ENCODE results near the gene NOP56.
"Not testable (repeated sequence)": the region's sequence is repeated elsewhere in the genome, so short reads cannot be mapped to it uniquely, and the experiment has no call there.

The NOP56 gene

GRCh38 chr20:2684817-2685216 is 32.4 kb downstream of the NOP56 start:
- H3K27me3 Mint-ChIP-seq (ENCODE audit: low read depth): peaks cover 25% of the 10 kb centered on the region
- H3K4me1 Mint-ChIP-seq (ENCODE audit: low read depth): peaks cover 18% of the 10 kb centered on the region
- not testable (repeated sequence) for DNase-seq (ENCODE audit: low spot score); H3K9me3 Mint-ChIP-seq; H3K36me3 Mint-ChIP-seq (ENCODE audit: low read depth); H3K27ac Mint-ChIP-seq; H3K4me3 Mint-ChIP-seq

DNA sequence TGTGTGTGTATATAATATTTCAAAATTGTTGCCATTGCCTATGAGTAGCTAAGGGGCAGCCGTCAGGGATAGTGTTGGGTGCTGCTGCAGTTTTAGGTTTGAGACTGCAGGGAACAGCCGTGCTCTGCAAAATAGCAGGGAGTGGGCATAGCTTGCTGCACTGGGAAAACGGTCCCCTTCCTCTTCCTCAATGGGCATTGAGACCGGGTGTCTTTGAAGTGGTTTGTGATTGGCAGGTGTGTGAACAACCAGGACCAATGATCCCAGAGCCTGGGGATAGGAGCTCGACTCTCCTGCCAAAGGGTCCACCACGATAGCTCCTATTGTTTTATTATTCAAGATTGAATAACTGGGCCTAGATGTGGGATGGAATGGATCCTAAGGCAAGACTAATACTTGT is 35.1 kb downstream of the NOP56 start:
- Mint-ChIP-seq H3K27ac (peak overlapping the region; percentile 68), H3K4me1 (ENCODE audit: low read depth) (peaks cover 28% of the 10 kb centered on the region), H3K36me3 (ENCODE audit: low read depth) (peaks cover 7% of the 10 kb centered on the region), H3K4me3 (peak overlapping the region; percentile 44), H3K9me3 (no peaks in the 10 kb centered on the region), H3K27me3 (ENCODE audit: low read depth) (peaks cover 37% of the 10 kb centered on the region)
- DNase-seq (ENCODE audit: low spot score): no peak

GRCh38 chr20:2688041-2688591 is 35.7 kb downstream of the NOP56 start:
- Mint-ChIP-seq H3K27ac (peak overlapping the region; percentile 68), H3K4me3 (peak overlapping the region; percentile 44), H3K4me1 (ENCODE audit: low read depth) (peaks cover 28% of the 10 kb centered on the region), H3K9me3 (no peaks in the 10 kb centered on the region), H3K27me3 (ENCODE audit: low read depth) (peaks cover 33% of the 10 kb centered on the region), H3K36me3 (ENCODE audit: low read depth) (peaks cover 7% of the 10 kb centered on the region)
- DNase-seq (ENCODE audit: low spot score): peak; percentile 81

DNA sequence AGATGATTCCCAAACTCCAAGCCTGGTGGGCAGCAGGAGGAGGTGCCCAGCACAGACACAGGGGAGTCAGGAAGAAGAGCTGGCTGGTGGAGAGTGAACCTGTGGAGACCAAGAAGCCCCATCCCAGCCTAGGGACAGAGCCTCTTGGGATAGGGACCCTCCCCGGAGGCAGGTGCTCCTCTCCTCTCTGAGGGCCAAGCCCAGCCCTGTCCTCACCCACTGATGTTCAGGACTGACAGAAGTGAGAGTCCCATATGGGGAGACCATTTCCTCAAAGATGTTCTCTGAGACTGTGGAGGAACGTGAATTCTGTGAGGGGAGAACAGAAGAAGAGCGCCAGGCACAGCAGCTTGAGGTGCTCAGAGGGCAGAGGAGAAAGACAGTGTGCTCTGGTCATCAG is 37.8 kb downstream of the NOP56 start:
- no peak overlapping the region for H3K27ac Mint-ChIP-seq
- H3K4me3 Mint-ChIP-seq: no peak overlapping the region
- peaks cover 40% of the 10 kb centered on the region for H3K27me3 Mint-ChIP-seq (ENCODE audit: low read depth)
- peaks cover 8% of the 10 kb centered on the region for H3K36me3 Mint-ChIP-seq (ENCODE audit: low read depth)
- H3K9me3 Mint-ChIP-seq: no peaks in the 10 kb centered on the region
- DNase-seq (ENCODE audit: low spot score): no peak
- peaks cover 28% of the 10 kb centered on the region for H3K4me1 Mint-ChIP-seq (ENCODE audit: low read depth)

GRCh38 chr20:2690718-2691117 is 38.3 kb downstream of the NOP56 start:
- no peak for DNase-seq (ENCODE audit: low spot score)
- Mint-ChIP-seq H3K4me1 (ENCODE audit: low read depth) (peaks cover 28% of the 10 kb centered on the region), H3K36me3 (ENCODE audit: low read depth) (peaks cover 8% of the 10 kb centered on the region), H3K9me3 (no peaks in the 10 kb centered on the region), H3K27me3 (ENCODE audit: low read depth) (peaks cover 45% of the 10 kb centered on the region), H3K27ac (no peak overlapping the region), H3K4me3 (peak overlapping the region; percentile 96)

DNA sequence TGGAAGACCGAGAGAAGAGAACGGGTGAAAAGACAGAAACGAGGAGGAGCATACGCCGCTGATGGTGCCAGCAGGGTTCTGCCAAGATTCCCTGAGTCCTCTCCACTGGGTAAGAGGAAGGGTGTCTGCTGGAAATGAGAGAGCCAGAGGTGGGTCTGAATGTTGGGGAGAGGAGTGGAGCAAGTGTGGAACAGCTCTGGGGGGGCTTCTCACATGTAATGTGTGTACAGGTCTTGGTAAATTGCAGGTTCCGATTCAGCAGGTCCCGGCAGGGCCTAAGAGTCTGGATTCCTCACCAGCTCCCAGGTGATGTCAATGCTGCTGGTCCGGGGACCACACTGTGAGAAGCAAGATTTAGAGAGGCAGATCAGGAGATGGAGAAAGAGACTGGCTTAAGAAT is 38.7 kb downstream of the NOP56 start:
- H3K4me1 Mint-ChIP-seq (ENCODE audit: low read depth): peaks cover 28% of the 10 kb centered on the region
- H3K9me3 Mint-ChIP-seq: no peaks in the 10 kb centered on the region
- peak overlapping the region; percentile 41 for H3K27ac Mint-ChIP-seq
- DNase-seq (ENCODE audit: low spot score): no peak
- H3K4me3 Mint-ChIP-seq: peak overlapping the region; percentile 96
- H3K36me3 Mint-ChIP-seq (ENCODE audit: low read depth): peaks cover 8% of the 10 kb centered on the region
- H3K27me3 Mint-ChIP-seq (ENCODE audit: low read depth): peaks cover 49% of the 10 kb centered on the region

DNA sequence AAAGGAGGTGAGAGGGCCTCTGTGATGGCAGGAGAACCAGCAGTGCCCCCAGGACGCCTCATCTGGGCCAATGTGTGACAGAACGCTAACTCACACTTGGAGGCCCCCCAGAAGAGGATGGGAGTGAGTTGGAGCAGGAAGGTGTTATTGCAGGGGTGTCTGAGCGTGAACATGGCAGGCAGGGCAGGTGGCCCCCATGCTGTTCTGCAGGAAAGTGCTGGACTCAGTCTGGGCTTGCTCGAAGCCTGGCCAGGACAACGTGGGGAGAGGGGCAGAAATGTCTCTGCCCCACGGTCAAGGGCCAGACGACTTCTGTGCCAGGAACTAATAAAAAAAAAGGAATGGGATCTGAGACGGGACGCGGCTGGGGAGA is 39.2 kb downstream of the NOP56 start:
- H3K4me3 Mint-ChIP-seq: peak overlapping the region; percentile 96
- peak overlapping the region; percentile 86 for H3K27ac Mint-ChIP-seq
- no peaks in the 10 kb centered on the region for H3K9me3 Mint-ChIP-seq
- H3K4me1 Mint-ChIP-seq (ENCODE audit: low read depth): peaks cover 27% of the 10 kb centered on the region
- peaks cover 8% of the 10 kb centered on the region for H3K36me3 Mint-ChIP-seq (ENCODE audit: low read depth)
- H3K27me3 Mint-ChIP-seq (ENCODE audit: low read depth): peaks cover 53% of the 10 kb centered on the region
- DNase-seq (ENCODE audit: low spot score): no peak

DNA sequence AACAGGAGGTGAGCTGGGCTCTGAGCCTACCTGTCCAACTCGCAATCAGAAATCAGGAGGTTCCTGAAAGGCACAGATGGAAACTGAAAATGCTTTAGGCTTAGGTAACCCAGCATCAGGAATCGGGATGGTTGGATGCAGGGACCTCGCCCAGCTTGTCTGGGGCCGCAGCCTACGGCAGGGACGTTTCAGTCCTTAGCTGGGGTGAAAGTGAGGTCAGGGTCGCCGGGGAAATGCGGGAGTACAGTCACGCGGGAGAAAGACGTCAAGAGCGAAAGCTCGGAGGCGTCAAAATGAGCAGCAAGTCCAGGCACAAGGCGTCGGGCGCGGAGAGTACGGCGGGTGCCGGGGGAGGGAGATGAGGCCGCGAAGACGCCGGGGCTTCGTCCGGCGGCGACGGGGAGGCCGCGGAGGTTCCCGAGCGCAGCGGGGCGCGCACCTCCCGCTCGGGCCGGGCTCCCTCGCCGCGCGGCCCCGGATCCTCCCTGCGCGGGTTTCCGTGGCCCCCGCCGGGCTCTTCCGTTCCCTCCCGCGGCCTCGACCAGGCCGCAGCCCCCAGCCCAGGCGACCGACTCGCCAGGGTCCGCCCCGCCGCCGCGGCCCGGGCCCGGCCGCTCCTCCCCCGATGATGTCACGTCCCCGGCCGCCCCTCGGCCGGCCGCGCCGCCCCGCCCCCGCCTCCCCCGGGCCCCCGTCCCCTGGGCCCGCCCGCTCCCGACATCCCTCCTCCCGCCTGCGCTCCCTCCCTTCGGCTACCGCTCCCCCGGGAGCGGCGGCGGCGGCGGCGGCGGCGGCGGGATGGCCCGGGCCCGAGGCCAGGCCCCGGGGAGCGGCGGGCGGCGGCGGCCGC is 39.8 kb downstream of the NOP56 start, which contains the start of gene EBF4:
EBF4 (plus strand) TSS at position 745 of the 850 bp plus-strand sequence. CDS start 866 bp downstream, outside the sequence.
- peaks cover 57% of the 10 kb centered on the region for H3K27me3 Mint-ChIP-seq (ENCODE audit: low read depth)
- DNase-seq (ENCODE audit: low spot score): peak; percentile 23
- peaks cover 27% of the 10 kb centered on the region for H3K4me1 Mint-ChIP-seq (ENCODE audit: low read depth)
- H3K27ac Mint-ChIP-seq: peak within 1 kb of the TSS; percentile 86
- peaks cover 8% of the 10 kb centered on the region for H3K36me3 Mint-ChIP-seq (ENCODE audit: low read depth)
- H3K9me3 Mint-ChIP-seq: no peaks in the 10 kb centered on the region
- H3K4me3 Mint-ChIP-seq: peak within 1 kb of the TSS; percentile 96

- Mint-ChIP-seq H3K4me3 (no peak overlapping the region), H3K27ac (no peak overlapping the region), H3K27me3 (ENCODE audit: low read depth) (peaks cover 57% of the 10 kb centered on the region), H3K36me3 (ENCODE audit: low read depth) (peaks cover 8% of the 10 kb centered on the region), H3K9me3 (no peaks in the 10 kb centered on the region), H3K4me1 (ENCODE audit: low read depth) (peaks cover 22% of the 10 kb centered on the region)
- no peak for DNase-seq (ENCODE audit: low spot score)
These were observed 40.5 kb downstream of the NOP56 start for GRCh38 chr20:2692886-2693285.

DNA sequence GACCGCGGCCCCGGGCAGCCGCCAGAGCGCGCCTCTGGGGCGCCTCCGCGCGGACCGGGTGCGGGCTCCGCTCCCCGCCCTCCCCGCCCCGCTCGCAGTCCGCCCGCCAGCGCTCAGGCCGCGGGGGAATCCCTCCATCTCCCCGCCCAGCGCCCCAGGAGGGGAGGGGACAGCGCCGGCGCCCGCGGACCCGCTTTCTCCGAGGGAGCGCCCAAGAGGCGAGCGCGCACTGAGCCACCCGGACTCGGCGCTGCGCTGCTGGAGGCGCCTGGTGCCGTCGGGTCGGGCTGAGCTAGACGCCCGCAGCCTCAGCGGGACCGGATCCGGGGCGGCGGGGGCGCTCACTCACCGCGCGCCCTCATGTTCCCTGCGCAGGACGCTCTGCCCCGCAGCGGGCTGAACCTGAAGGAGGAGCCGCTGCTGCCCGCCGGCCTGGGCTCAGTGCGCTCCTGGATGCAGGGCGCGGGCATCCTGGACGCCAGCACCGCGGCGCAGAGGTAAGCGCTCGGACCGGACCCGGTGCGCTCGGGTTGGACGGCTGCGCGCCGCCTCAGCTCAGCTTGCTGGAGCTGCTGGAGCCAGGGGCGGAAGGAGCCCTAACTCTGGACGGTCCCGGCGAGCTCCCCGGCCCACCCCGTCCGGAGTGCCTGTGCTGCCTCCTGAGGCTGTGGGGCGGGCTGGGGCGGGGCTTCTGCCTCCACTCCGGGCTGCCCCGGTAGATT is 41.0 kb downstream of the NOP56 start:
- DNase-seq (ENCODE audit: low spot score): peak; percentile 61
- H3K27ac Mint-ChIP-seq: no peak overlapping the region
- peaks cover 57% of the 10 kb centered on the region for H3K27me3 Mint-ChIP-seq (ENCODE audit: low read depth)
- peaks cover 8% of the 10 kb centered on the region for H3K36me3 Mint-ChIP-seq (ENCODE audit: low read depth)
- no peak overlapping the region for H3K4me3 Mint-ChIP-seq
- no peaks in the 10 kb centered on the region for H3K9me3 Mint-ChIP-seq
- peaks cover 16% of the 10 kb centered on the region for H3K4me1 Mint-ChIP-seq (ENCODE audit: low read depth)

DNA sequence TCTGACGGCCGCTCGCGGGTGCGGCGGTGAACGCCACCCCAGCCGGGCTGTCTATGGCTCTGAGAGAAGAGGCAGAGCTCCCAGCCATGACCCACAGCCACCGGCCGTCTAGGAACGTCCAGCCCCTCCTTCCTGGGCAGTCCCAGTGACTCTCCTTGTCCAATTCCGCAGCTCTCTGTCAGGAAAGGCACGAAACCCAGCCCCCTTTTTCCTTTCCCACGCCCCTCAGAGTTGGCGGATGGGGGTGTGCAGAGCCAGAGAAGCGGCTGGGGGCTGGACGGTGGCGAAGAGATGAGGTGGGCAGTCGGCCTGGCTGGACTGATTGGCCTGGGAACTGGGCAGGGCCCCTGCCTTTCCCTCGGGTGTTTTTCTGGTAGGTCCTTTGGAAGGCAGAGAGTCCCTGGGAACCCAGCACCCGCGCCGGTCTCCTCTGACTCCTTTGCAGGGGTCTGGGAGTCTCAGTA is 41.6 kb downstream of the NOP56 start:
- Mint-ChIP-seq H3K9me3 (no peaks in the 10 kb centered on the region), H3K36me3 (ENCODE audit: low read depth) (peaks cover 8% of the 10 kb centered on the region), H3K27me3 (ENCODE audit: low read depth) (peaks cover 57% of the 10 kb centered on the region), H3K4me1 (ENCODE audit: low read depth) (peaks cover 13% of the 10 kb centered on the region), H3K27ac (no peak overlapping the region), H3K4me3 (no peak overlapping the region)
- DNase-seq (ENCODE audit: low spot score): no peak

DNA sequence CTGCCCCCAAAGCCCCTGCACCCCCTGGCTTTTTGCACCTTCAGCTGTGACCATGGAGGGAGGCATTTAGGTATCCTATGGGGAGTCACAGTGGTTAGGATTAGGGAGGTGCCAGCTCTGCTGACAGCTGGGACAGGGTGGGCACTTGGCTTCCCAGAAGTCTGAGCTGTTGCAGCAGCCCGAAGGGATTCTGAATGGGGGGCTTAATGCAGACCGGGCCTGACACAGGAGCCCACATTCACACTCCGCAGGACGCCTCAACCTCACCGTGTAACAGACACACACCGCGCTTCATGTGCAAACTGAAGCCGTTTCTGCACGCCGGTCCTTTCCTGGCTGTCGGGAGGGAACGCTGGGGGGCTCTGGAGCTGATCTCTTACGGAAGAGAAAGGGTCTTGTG is 42.1 kb downstream of the NOP56 start:
- Mint-ChIP-seq H3K4me3 (no peak overlapping the region), H3K36me3 (ENCODE audit: low read depth) (peaks cover 8% of the 10 kb centered on the region), H3K27ac (no peak overlapping the region), H3K9me3 (no peaks in the 10 kb centered on the region), H3K27me3 (ENCODE audit: low read depth) (peaks cover 54% of the 10 kb centered on the region), H3K4me1 (ENCODE audit: low read depth) (peaks cover 12% of the 10 kb centered on the region)
- no peak for DNase-seq (ENCODE audit: low spot score)

DNA sequence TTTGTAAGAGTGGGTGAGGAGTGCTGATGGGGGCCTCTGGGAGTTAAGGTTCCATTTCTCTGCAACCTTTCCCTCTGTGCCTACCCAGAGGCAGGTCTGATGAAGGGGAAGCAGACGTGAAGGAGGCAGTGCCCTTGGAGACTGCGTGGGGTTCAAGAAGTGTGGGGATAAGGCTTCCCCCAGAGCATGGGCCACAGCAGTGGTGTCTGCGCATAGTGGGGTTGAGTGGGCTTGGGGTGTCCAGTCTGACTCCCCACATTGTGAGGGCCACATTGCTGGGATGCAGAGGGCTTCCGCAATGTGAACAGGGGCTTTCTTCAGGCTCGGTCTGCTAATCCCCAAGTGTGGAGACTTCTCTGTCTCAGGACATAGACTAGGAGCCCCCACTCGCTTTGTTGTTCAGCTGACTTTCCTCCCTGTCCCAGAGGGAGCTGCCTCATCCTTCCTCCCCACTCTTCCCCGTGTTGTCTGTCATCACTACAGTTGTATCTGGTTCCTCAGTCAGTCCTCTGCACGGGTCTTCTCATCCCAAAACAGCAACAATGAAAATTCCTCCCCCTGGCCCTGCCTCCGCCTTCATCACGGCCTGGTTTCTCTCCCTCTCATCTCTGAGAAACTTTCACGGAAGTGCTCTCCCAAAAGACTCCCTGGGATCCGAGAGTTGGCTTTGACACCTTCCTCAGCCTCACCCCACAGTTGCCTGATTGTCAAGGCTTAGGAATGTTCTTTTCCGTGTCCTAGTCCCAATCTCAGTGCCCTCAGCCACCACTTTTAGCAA is 43.0 kb downstream of the NOP56 start:
- DNase-seq (ENCODE audit: low spot score): no peak
- Mint-ChIP-seq H3K27ac (no peak overlapping the region), H3K27me3 (ENCODE audit: low read depth) (peaks cover 50% of the 10 kb centered on the region), H3K4me1 (ENCODE audit: low read depth) (peaks cover 12% of the 10 kb centered on the region), H3K4me3 (peak overlapping the region; percentile 67), H3K9me3 (no peaks in the 10 kb centered on the region), H3K36me3 (ENCODE audit: low read depth) (peaks cover 8% of the 10 kb centered on the region)
